HG02588 (cell line): Measurements from ENCODE around the gene POLR3E.

Experiments used
- ATAC-seq: cut with Tn5 transposase; IDR thresholded peaks from one replicate; pipeline ENCODE4 v1.9.1; 2021; ENCODE audit warnings: mild to moderate bottlenecking, moderate library complexity; ENCODE audit not compliant: unreplicated experiment

POLR3E gene

DNA sequence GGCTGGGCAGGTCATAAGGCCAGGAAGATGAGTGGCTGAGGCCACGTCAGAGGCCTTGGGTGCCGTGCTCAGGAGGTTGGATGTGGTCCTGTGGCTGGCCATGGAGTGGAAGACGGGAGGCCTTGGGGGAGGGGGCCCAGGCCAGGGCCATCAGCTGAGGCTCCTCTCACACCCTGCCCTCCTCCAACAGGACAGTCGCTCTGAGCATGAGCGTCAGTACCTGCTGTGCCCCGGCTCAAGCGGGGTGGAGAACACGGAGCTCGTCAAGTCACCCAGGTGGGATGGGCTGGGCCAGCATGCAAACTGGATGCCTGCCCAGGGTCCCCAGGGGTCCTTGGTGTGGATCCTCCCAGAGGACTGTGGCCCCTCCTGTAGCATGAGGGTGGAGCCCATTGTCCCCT is 19.2 kb downstream of the POLR3E start:
- no peak for ATAC-seq

DNA sequence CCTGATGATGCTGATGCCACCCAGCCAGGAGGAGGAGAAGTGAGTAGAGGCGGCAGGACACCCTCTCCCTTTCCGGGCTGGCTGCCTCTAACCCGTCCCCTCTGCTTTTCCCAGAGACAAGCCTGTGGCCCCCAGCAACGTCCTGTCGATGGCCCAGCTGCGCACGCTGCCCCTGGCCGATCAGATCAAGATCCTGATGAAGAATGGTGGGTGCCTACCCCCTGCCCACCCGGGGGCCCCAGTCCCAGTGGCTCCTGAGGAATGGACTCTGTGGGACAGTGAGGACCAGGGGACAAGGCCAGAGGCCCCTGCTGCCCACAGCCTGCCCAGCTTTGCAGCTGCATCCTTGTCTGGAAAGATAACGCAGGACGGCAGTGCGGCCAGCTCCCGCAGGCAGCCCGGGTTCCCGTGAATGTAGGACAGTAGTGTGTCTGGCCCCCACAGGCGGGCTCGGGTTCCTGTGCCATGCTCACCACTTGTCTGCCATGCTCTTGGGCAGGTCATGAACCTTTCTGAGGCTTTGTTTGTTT is 19.9 kb downstream of the POLR3E start:
- no peak for ATAC-seq

DNA sequence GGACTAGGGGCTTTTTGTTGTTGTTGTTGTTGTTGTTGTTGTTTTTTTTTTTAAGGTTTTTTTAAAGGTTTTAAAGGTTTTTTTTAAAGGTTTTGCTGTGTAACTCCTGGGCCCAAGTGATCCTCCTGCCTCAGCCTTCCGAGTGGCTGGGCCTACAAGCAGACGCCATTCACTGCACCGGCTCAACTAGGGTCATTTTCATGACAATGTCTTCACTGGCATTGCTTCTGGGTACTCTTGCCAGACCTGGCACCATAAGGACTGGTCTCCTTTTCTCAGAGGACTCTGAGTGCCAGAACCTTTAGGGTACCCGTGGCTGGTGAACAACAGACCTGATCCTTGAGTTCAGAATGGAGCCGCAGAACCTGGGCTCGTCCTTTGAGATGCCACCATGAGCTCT is 20.4 kb downstream of the POLR3E start:
- no peak for ATAC-seq

DNA sequence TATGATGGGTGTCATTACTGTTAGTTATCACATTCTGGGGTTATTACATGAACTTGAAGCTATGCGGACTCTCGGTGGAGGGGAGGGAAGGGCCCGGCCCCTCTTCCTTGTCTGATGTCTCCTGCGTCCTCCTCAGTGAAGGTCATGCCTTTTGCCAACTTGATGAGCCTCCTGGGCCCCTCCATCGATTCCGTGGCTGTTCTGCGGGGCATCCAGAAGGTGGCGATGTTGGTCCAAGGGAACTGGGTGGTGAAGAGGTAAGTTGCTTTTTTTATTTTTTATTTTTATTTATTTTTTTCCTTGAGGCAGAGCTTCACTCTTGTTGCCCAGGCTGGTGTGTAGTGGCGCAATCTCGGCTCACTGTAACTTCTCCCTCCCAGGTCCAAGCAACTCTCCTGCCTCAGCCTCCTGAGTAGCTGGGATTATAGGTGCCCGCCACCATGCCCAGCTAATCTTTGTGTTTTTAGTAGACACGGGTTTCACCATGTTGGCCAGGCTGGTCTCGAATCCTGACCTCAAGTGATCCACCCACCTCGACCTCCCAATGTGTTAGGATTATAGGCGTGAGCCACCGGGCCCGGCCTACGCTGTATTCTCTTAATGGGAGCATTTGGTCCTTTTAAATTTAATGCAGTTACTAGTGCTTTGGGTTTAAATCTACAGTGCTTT is 21.6 kb downstream of the POLR3E start:
- ATAC-seq = no peak

DNA sequence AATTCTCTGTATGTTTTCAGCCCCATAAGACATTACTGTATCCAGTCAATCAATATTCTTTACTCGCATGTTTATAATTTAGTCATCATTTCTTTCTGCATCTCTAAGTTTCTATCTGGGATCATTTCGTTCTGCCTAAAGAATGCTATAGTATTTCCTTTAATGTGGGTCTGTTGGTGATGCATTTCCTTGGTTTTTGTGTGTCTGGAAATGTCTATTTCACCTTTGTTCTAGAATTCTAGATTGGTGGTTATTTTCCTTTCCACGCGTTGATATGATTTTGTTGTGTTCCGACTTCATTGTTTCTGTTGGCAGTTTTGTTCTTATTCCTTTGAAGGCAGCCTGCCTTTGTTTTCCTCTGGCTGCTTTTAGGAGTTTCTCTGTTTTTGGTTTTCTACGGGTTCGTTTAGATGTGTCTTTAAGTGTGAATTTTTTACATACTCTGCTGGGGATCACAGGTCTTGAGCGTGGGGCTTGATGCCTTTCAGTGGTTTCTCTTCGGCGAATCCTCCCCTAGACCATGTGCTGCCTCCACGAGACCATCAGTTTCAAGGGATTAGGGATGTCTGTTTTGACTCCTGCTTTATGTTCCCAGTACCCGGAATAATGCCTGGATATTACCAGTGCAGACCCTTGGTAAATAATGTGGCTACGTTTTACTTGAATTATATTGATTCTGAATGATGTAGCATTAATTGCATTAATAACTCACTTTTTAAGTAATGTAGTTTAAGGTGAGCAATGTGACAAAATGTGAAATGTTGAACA is 23.5 kb downstream of the POLR3E start:
- ATAC-seq = no peak

DNA sequence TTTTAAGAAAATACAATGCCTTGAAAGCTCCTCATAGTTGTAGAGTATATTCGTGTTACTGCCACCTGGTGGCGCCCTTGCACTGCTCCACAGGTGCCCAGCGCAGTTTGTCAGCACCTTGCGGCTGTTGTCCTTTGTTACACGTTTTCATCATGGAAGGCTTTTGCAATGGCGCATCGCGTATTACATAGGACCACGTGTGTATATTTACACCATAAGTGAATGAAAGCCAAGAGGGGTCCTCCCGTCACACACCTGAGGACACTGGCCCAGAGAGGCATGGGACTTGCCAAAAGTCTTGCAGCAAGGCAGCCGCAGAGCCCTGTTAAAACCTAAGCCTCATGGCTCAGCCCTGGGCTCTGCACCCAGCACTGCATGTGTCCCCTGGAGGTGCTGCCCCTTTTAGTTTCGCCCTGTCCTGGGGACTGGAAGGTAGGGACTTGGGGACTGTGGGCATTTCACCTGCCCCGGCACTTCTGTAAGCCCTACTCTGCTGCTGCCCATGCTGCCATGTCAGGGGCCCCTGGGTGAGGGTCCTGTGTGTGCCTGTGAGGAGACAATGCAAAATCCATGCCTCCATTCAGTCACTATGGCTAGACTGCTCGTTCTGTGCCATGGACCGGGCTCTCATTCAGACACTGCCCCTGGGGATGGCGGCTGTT is 24.3 kb downstream of the POLR3E start:
- no peak for ATAC-seq

DNA sequence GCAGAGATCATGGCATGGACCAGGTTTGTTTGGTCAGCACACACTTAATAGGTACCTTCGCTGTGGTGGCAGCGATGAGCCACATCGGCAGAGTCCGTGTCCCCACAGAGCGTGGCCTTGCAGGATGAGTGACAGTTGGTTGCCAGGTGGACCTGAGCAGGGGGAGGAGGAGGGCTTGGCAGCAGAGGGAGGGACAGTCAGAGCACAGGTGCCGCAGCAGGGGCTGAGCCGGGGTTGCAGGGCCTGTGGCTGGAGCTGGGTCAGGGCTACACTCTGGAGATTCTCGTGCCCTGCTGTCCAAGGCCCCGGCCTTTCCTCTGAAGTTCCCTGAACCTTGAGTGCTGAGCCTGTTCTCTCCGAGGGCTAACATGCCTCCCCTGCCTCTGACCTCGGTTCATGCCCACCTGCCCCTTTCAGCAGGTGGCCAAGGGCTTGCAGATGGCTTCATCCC is 24.8 kb downstream of the POLR3E start:
- ATAC-seq = no peak

DNA sequence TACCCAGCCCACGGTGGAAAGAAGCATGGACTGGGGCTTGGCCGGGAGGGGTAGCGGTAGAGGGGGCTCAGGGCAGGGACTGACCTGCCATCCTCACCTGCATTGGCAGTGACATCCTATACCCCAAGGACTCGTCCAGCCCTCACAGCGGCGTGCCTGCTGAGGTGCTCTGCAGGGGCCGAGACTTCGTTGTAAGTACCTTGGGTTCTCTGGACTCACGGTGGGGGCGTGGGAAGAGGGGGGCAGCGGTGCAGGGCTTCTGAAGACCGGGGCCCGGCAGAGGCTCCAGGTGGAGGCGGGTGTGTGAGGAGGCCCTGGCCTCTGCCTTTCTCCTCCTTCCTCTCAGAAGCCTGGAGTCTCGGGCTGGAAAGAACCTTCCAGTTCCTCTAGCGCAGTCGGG is 25.5 kb downstream of the POLR3E start:
- ATAC-seq = no peak

DNA sequence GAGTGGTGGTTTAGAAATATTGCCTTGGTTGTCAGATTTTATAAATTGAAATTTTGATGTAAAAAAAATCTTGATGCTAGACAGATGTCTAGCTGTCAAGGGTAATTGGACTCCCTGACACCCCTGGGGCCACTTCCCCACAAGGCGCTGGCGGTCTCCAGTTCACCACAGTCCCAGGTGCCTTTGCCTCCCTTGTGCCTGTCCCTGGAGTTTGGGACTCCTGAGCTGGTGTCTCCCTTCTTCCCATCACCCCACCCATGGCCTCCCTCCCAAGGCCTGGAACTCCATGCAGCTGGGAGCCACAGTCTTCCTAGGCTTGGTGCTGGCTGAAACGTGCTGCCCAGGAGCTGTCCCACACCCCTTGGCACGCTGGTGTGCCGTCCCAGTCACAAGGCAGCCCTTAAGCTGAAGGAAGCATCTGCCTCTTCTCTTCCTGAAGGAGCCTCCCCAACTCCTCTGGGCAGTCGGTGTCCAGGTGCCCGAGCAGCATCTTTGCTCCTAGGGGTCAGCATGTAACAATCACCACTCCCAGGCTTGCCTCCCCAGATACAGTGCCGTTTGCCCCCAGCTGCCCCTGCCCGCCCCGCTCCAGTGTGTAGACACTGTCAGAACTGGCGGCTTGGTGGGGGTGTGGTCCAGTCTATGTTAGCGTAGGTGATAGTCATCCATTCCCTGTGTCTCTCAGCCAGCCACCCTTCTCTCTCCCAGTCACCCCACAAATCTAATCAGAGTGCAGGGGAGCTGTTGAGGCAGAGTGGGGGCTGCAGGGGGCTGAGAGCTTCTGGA is 26.2 kb downstream of the POLR3E start:
- no peak for ATAC-seq

DNA sequence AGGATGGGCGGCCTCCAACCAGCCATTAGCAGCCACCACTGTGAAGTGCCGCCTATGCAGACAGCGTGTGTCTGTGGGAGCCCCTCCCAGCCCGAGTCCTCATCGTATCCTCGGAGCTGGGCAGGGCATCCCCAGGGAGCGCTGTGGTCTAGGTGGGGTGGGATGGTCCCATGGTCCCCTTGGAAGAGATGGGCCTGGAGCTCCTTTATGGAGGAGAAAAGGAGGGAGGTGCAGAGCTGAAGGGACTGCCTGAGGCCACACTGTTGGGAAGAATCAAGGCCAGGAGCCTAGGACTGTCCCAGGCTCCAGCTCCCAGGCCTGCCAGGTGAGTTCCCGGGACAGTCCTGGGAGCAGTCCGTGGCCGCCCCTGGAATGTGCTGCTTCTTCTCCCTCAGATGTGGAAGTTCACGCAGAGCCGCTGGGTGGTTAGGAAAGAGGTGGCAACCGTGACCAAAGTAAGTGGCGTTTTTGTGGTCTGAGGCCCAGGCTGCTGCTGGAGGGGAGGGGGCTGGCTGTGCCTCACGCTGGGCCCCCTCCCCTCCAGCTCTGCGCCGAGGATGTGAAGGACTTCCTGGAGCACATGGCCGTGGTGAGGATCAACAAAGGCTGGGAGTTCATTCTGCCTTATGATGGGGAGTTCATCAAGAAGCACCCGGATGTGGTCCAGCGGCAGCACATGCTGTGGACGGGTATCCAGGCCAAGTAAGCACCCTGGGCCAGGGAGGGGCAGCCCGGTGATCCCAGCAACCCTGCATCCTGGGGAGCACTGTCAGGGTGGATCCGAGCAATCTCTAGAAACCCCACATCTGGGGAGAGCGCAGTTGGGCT is 27.0 kb downstream of the POLR3E start:
- no peak for ATAC-seq

DNA sequence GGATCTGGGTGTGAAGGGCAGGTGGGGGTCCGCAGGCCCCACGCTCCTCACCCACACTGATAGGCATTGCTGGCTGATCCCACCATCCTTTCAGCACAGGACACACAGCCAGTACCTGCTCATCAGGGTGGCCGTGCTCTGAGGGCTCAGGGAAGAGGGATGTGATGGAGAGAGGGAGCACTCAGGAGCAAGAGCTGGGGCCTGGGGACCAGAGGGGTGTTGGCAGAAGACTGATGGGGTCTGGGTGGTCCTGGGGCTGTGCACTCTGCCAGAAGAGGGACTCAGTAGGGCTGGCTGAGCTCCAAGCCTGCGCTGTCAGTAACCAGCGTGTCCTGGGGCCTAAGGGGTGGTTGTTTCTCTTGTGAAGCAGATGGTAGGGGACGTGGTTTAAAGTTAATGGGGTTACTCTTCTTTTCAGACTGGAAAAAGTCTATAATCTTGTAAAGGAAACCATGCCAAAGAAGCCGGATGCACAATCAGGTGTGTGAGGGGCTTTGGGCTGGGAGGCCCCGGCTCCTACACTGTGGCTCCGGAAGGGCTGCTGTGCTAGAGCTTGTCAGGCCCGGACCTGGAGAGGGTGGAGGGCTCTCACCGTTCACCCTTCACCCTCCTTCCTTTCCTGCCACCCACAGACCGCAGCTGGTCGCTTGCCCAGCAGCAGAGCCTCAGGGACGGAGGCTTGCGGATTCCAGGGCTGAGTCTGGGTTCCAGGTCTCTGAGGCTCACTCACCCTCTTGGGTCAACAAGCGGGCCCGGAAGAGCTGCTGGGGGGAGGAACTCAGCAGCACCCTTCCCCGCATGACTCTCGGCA is 27.8 kb downstream of the POLR3E start:
- no peak for ATAC-seq

DNA sequence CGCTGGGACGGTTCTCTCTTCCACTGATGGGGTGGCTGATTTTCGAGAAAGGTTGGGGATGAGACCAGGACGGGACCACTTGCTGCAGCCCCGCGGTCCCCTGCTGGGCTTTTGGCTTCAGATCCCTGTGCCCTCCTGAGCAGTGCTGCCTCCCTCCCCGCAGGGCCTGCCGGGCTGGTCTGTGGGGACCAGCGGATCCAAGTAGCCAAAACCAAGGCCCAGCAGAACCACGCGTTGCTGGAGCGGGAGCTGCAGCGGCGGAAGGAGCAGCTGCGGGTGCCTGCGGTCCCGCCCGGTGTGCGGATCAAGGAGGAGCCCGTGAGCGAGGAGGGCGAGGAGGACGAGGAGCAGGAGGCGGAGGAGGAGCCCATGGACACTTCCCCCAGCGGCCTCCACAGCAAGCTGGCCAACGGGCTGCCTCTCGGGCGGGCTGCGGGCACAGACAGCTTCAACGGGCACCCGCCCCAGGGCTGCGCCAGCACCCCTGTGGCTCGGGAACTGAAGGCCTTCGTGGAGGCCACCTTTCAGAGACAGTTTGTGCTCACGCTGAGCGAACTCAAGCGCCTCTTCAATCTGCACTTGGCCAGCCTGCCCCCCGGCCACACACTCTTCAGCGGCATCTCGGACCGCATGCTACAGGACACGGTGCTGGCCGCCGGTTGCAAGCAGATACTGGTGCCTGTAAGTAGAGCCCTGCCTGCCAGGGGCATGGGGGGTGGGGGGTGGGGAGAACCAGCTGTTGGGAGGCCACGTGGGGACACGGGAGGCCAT is 28.6 kb downstream of the POLR3E start:
- ATAC-seq = no peak

DNA sequence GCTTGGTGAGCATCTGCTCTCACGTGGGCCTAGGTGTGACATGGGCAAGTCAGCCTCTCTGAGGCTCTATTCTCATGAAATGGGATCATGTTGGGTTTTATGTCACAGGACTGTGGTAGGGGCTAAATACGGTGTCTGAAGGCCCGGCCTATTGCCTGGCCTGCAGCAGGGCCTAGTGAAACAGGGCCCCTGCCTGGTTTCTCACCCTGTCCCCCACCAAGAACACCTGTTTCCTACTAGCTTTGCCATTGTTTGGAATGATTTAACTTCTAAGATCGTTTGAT is 29.1 kb downstream of the POLR3E start:
- no peak for ATAC-seq

DNA sequence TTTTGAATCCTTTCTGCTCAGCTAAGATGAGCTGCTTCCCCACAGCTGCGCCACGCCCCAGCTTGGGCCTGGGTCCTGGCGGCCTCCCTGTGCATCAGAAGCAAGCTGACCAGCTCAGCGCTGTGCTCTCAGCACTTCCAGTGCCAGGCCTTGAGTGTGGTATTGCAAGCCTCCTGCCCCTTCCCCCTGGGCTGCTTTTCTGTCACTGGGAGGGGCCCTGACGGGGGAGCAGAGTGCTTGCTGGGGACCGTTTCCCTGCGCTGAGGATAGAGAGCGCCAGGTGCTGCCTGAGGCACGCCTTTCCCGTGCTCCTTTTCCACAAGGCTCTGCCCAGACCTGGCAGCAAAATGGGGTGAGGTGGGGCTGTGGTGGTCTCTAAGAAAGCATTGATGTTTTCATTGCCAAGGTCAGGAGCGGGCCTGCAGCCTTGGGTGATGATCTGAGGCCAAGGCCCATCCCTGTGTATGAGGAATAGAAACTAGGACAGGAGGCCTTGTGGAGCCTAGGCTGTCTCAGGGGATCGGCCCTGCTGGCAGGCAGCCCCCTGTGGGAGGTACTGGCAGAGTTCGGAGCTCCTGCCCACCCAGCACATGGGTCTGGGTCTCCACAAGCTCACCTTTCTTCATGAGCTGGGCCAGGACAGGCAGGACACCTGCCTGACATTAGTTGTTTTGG is 29.7 kb downstream of the POLR3E start:
- ATAC-seq = no peak

DNA sequence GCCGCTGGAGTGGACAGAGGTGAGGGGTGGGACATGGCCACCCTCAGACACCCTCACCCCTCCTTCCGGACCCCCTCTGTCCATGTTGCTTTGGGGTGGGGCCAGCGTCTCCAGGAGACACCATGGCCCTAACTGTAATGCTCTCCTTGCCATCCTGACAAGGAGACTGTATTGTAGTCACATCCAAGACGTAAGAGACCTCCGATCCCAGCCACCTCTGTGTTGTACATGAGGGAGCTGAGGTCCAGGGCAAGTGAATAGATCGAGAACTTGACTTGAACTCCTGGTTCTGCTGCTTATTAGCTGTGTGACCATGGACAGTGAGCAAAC is 30.2 kb downstream of the POLR3E start:
- no peak for ATAC-seq

DNA sequence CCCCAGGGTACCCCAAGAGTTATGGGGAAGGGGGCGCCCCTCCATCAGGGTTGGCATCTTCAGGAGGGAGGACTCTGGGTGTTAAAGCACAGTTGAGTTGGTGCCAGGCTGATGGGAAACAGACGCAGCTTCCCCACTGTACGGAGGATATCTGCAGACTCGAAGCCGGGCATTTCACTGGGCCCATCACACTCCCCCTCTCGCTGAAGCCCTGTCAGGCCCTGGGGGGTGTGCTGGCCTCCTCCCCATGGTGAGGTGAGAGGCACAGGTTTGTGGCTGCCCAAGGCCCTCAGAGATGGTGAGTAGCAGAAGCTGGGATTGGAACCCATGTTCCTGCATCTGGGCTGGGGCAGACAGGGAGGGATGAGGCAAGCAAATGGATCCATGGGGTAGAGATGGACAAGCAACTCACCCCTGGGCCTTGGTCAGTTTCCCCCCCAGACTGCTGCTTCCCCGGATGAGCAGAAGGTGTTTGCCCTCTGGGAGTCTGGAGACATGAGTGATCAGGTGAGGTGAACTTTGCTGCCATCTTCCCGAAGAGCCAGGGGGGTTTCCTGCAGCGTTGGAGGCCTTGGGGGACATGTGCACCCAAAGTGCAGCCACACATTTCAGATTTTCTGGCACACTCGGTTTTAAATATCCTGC is 31.0 kb downstream of the POLR3E start:
- no peak for ATAC-seq

DNA sequence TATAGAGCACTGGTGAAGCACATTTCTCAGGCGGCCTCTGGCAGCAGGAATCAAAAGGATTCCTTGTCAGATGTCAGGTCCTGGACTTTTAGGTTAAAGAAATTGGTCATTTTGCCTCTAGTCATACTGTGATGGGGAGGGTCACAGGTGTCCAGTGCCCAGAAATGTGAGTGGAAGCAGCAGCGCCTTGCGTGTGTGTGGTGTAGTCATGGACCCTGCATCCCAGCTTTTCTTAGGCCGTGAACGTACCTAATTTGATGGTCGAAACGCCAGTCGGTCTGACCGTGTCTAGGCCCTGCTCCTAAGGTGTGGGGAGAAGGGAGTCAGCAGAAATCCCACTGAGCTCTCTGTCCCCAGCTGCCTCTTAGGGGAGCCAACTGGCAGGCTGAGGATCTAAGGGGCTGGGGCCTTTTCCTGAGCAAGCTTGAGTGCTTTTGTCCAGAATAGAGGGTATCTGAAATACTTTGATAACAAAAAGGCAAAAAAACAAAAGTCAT is 32.0 kb downstream of the POLR3E start:
- ATAC-seq = no peak

DNA sequence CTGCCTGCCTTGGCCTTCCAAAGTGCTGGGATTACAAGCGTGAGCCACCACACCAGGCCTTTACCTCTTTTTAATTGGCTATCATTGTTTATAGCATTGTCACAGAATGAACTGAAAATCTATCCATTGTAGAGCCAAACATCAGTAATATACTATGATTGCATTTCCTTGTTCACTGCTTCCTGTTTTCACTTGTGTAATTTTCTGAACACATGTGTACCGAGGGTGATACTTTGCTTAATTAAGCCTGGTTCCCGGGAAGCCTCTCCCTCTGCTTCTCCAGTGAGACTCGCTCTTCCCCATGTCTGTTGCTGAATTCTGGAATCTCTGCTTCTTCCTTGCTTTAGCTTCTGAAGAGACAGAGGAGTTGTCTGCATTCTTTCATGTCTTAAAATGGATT is 33.1 kb downstream of the POLR3E start:
- no peak for ATAC-seq
